Thyroid gland (tissue), 4 donors: Measurements from ENCODE around the gene ATL2.

ENCODE experiments used
- CTCF ChIP-seq, 6 experiments: fragments of 200-600 bp in 3 of 6; fragments of 450-650 bp in 3 of 6; sonication (generic) in 3 of 6; IDR thresholded peaks; one replicate each; pipeline ENCODE4 v1.5.1; 2016 to 2019; ENCODE audit warnings: antibody characterized with exemption in 6 of 6, mild to moderate bottlenecking in 2 of 6, inconsistent platforms in 1 of 6, moderate library complexity in 1 of 6
- POLR2A ChIP-seq, 2 donors: fragments of 450-650 bp; IDR thresholded peaks; one replicate each; pipeline ENCODE4 v1.6.1; 2017; ENCODE audit warnings: antibody characterized with exemption in 2 of 2, mild to moderate bottlenecking in 2 of 2, moderate library complexity in 1 of 2

- TF ChIP-seq POLR2A (IDR thresholded peaks at IDR 0.05) (no peak), CTCF (IDR thresholded peaks at IDR 0.05) (no peak)
Measured at GRCh38 chr2:38317725-38318124, 59.3 kb downstream of the ATL2 start.
